K562 (cell line): ENCODE data around the gene HOXB6. TPM values are rescaled to one million over a fixed set of nuclear protein-coding genes. Genes with fewer than 3 reads are reported as not detected.

Experiments
- BRD9 ChIP-seq: fragments of 450-650 bp; IDR thresholded peaks from 2 replicates; pipeline ENCODE4 v1.6.1; 2018; ENCODE audit warnings: low read depth; ENCODE audit not compliant: partially characterized antibody
- NKRF ChIP-seq: fragments of 450-650 bp; IDR thresholded peaks from 2 replicates; pipeline ENCODE4 v1.6.1; 2016; ENCODE audit warnings: borderline replicate concordance
- ZNF124 ChIP-seq: sonication (generic); formaldehyde crosslinking; IDR thresholded peaks from 2 replicates; pipeline ENCODE4 v1.8.1; 2022; ENCODE audit warnings: missing genetic modification reagents
- ZNF592 ChIP-seq: fragments of 450-650 bp; IDR thresholded peaks from 2 replicates; pipeline ENCODE4 v1.6.1; 2017; ENCODE audit warnings: antibody characterized with exemption, mild to moderate bottlenecking
- polyA plus RNA-seq, 8 experiments: library from polyadenylated mRNA; depleted of rRNA in 4 of 8; stranded (reverse) in 5 of 8; unstranded in 3 of 8; fragments of >200 nt; fragmentation: Nextera tagmentation in 2 of 8; fragmentation: Illumina TruSeq in 1 of 8; extraction: Ambion mirVana in 2 of 8; extraction: Trizol in 1 of 8; gene quantifications; 2 replicates each; pipeline versions ENCODE4 v1.2.1 to v1.2.3, GENCODE V29; 2011 to 2014; ENCODE audit warnings: inconsistent platforms in 1 of 8, missing spikeins in 1 of 8
- total RNA-seq, 7 experiments: library from RNA; depleted of rRNA in 6 of 7; stranded (reverse); fragments of >200 nt in 6 of 7; fragmentation: Illumina TruSeq in 2 of 7; extraction: Trizol in 2 of 7; gene quantifications; 2 replicates each; pipeline versions ENCODE4 v1.2.1 to v1.2.3, GENCODE V29; 2011 to 2021; ENCODE audit warnings: low replicate concordance in 1 of 7

Gene HOXB6
- total and polyA plus RNA-seq, 9 of the 15 experiments (the other 6 are each of a cell fraction or from before 2014, with no cell fraction given) = 1.2 to 14.8 (median 4.9) TPM

- TF ChIP-seq NKRF (no peak), ZNF124 (no peak), BRD9 (peak; percentile 5), ZNF592 (peak; percentile 23; the same call in 1 of the 2 replicates)
- TF ChIP-seq, all 486 proteins: peak for 14
Observed at GRCh38 chr17:48605409-48605919, 678 bp upstream of the HOXB6 start (continued).
